ENCODE data around the gene DPH1. TPM values are rescaled to one million over a fixed set of nuclear protein-coding genes. Genes with fewer than 3 reads are reported as not detected.

Gene DPH1
- total and polyA plus RNA-seq, 2 of the 4 experiments (the other 2 are of a cell fraction): 24.4 to 49.9 TPM

- WGBS, 2 experiments (ENCODE audit: extremely low coverage in 2 of 2, insufficient read length in 1 of 2): no CpG with 5 or more reads among the region's 4 CpGs
- POLR2A ChIA-PET (ENCODE audit: unreplicated experiment): no interaction called here
Measured at GRCh38 chr17:1994707-1995106, 35.2 kb upstream of the DPH1 start.

More at GRCh38 chr17:1994707-1995106, 35.2 kb upstream of the DPH1 start:
- Histone ChIP-seq H3K4me1 (ENCODE audit: control insufficient read depth, insufficient read depth, low read length) (peaks cover 7% of the 10 kb centered on the region), H4K20me1 (ENCODE audit: insufficient read depth, low read length) (no peaks in the 10 kb centered on the region), H3K9me1 (ENCODE audit: insufficient read depth, low read length) (no peaks in the 10 kb centered on the region; the same call in 1 of the 2 replicates), H2AFZ (replicated peaks; ENCODE audit: low read length, poor library complexity) (no peak overlapping the region), H3K9ac (ENCODE audit: low read depth, low read length) (no peak overlapping the region), H4K5ac (ENCODE audit: low read depth, low read length) (no peak overlapping the region), H3K36me3 (ENCODE audit: control insufficient read depth, insufficient read depth, low read length) (no peaks in the 10 kb centered on the region), H3K27me3 (ENCODE audit: control insufficient read depth, insufficient read depth, low read length) (peaks cover 17% of the 10 kb centered on the region), H3K4me2 (ENCODE audit: low read depth, low read length) (no peak overlapping the region), H3K23ac (ENCODE audit: low read depth, low read length) (no peak overlapping the region), H3K4me3 (ENCODE audit: insufficient read depth, low read depth, low read length) (no peak overlapping the region), H2AK5ac (ENCODE audit: low read depth, low read length) (no peak overlapping the region), H2AK9ac (replicated peaks; ENCODE audit: low read depth, low read length, poor library complexity) (no peak overlapping the region), H3K79me1 (ENCODE audit: low read depth in 1 of 2, low read length in 2 of 2) (no peaks in the 10 kb centered on the region), H3K4ac (ENCODE audit: low read depth, low read length) (no peak overlapping the region), H4K91ac (ENCODE audit: insufficient read depth, low read depth, low read length) (no peak overlapping the region), H3K9me3 (ENCODE audit: control insufficient read depth, insufficient read depth, low read length) (no peaks in the 10 kb centered on the region), H3K14ac (replicated peaks; ENCODE audit: low read depth, low read length) (no peak overlapping the region), H2BK120ac (ENCODE audit: low read depth, low read length) (no peak overlapping the region), H3K27ac (ENCODE audit: insufficient read depth, low read length) (no peak overlapping the region), H2BK20ac (ENCODE audit: low read depth, low read length) (no peak overlapping the region), H3K18ac (ENCODE audit: low read depth, low read length) (no peak overlapping the region), H3K56ac (ENCODE audit: extremely low read depth, insufficient read depth, low read length) (no peak overlapping the region), H2BK15ac (ENCODE audit: low read depth, low read length) (no peak overlapping the region), H2BK5ac (ENCODE audit: low read depth, low read length, poor library complexity, severe bottlenecking) (no peak overlapping the region), H4K8ac (ENCODE audit: low read depth in 2 of 2, low read length in 2 of 2) (no peak overlapping the region)
- CTCF ChIA-PET: no interaction called here
- in situ Hi-C loops (cut with MboI; ENCODE audit: low sequenced_read_pairs): no loop called here
- TF ChIP-seq MAFK (IDR thresholded peaks at IDR 0.05; ENCODE audit: low read depth, low read length) (no peak), USF2 (IDR thresholded peaks at IDR 0.05; ENCODE audit: low read depth, low read length) (no peak), MAZ (IDR thresholded peaks at IDR 0.05; ENCODE audit: borderline replicate concordance, low read depth, low read length) (no peak), ELK1 (IDR thresholded peaks at IDR 0.05; ENCODE audit: borderline replicate concordance, low read depth, low read length) (no peak), RAD21 (IDR thresholded peaks at IDR 0.05; ENCODE audit: low read length) (no peak), RCOR1 (IDR thresholded peaks at IDR 0.05; ENCODE audit: insufficient replicate concordance, low read length) (no peak), MXI1 (IDR thresholded peaks at IDR 0.05; ENCODE audit: borderline replicate concordance, low read depth, low read length) (no peak), SMC3 (IDR thresholded peaks at IDR 0.05; ENCODE audit: low read depth, low read length) (no peak), CHD1 (IDR thresholded peaks at IDR 0.05; ENCODE audit: low read depth, low read length) (no peak), FOS (IDR thresholded peaks at IDR 0.05; ENCODE audit: low read depth, low read length) (no peak), NFE2L2 (IDR thresholded peaks at IDR 0.05; ENCODE audit: low read depth, low read length) (no peak), CEBPB (IDR thresholded peaks at IDR 0.05; ENCODE audit: low read depth, low read length) (no peak), RFX5 (IDR thresholded peaks at IDR 0.05; ENCODE audit: low read depth, low read length) (no peak), CTCF (conservative IDR thresholded peaks at IDR 0.05; ENCODE audit: low read depth, low read length) (no peak), BHLHE40 (IDR thresholded peaks at IDR 0.05; ENCODE audit: low read depth, low read length) (no peak), POLR2A (IDR thresholded peaks at IDR 0.05; ENCODE audit: low read depth, low read length) (no peak)
- dilution Hi-C loops (cut with HindIII; ENCODE audit: low sequenced_read_pairs, unreplicated experiment): no loop called here
- BruUV-seq (replicated peaks): no TSS peak
- ATAC-seq (ENCODE audit: low read depth): no peak
- intact Hi-C loops (cut with micrococcal nuclease): no loop called here
- no peak for DNase-seq
